ENCODE results near the gene SLC47A2.

The SLC47A2 gene

DNA sequence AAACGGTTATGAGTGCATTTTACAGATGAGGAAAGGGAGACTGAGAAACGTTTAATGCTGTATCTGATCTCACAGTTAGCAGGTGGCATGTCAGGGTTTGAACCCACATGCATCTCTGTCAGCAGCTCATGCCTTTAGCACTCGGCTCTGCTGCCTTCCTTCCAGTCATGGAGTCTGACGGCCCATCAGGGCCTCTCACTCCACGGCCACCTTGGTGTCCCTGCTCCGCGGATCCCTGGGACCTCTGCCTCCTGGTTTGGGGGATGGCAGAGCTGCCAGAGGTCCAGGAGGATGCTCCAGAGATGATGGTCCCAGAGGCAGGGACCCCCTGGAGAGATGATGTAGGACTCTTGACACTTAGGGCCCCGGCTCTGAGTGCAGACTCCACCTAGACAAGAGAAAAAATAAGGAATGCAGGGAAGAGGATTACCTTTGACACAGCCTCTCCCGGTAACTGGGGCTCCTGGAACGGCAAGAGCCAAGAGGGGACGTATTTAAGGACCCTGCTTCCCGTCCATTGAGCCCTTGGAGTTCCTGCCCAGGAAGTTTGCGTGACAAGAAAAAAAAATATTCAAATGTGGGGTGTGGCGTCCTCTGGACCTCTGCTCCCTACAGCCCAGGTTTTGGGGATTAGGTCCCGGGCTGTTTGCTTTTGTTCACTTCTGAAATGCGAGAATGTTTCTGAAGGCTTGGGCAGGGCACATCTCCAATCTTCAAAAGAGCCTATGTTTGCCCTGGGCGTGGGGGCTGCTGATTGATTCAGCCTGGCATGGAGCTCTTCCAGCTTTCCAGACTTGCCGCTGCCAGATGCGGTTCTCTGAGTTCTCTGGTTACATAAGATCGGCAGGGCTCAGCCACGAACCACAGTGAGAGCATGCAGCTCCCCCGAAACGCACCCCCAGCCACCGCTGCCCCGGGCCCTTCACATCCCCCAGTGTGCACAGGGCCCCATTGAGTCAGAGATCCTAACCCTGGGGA, 31.7 kb upstream of the SLC47A2 start, which contains the start of gene ALDH3A1:
ALDH3A1 (minus strand) TSS at position 470 of the 978 bp plus-strand sequence. CDS start 3,169 bp downstream, outside the sequence.
- no peak for DNase-seq

DNA sequence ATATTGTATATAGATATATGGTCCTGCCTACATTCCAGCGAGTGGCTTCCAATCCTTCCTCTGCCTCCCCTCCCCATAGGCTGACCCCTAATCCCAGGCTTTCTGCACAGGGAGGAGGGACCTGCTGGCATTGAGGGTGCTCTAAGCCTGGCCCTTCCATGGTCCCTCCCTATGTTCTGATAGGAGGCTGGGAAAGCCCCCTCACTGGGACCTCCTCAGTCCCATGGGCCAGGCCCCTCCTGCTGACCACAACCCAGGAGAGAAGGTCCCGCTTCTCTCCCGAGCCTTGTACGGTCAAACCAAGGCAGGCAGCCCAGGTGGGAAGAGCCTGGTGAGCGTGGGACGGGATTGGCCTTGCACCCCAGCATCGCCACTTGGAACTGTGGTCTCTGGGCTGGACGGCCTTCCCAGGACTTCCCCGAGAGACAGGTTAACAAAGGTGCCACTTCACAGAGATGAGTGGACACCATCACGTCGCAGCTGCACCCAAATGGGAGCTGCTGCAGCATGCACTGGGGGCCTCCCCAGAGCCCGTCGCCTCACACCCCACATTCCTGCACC, 30.9 kb upstream of the SLC47A2 start:
- DNase-seq = no peak

DNA sequence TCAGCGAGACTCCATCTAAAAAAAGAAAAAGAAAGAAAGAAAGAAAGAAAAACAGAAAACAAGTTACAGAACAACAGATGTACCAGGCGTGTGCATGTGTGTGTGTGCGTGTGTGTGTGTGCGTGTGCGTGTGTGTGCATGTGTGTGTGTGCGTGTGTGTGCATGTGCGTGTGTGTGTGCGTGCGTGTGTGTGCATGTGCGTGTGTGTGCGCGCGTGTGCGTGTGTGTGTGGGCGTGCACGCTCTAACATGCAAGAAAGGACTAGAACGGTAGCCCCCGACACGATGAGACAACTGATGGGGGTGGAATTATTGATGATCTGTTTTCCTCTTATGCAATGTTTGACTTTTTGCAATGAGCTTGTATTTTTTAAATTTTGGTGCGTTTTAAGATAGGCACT, 30.1 kb upstream of the SLC47A2 start:
- no peak for DNase-seq

DNA sequence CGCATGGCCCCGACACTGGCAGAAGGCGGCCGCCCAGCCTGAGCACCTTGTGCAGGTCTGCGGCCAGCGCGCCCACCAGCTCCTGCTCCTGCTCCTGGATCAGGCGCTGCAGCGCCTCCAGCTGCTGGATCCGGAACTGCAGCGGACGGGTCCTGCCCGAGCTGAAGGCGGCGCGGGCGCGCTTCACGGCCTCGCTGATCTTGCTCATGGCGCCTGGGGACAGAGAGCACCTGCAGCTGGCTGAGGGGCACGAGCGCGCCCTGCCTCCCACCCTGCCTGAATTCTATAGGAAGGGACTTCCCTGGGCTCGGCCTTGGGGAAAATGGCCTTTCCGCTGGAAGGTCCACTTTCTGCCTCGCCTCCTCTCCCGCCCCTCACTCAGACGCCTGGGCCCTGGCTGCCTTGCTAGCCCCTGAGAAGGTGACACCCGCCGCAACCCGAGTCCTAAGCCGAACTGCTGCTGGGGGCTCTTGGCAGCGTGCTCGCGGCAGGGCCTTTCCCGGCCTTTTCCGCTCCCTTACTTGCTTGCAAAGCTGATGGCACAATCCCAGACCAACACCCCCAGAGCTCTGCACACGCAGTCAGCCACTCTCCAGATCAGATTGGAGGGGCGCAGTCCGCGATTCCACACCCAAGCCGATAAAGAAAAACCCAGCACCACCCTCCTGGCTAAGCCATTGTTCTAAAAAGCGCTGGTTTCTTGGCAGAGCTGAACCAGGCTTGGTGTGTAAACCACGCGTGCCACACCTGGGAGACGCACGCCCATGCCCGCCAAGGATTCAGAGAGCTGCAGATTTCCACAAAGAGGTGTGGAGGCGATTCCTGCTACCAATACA, 28.8 kb upstream of the SLC47A2 start:
- DNase-seq = peak; percentile 75

DNA sequence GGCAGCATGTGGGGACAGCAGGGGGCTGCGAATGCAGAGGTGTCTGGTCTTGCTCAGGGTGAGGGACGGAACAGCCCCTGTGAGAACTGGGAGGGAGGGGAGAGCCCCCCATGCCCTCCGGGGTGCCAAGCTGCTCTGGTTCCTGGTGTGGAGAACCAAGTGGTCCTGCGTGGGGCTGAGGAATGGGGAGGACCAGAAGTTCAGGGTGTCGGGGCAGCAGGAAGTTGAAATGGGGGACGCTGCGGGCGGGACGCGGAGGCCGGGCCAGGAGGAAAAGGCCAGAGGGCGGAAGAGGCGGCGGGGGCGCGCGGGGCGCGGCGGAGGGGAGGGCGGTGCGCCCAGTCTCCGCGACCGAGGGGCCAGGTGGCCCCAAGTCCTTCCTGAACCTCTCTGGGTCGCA, 28.1 kb upstream of the SLC47A2 start:
- no peak for DNase-seq

DNA sequence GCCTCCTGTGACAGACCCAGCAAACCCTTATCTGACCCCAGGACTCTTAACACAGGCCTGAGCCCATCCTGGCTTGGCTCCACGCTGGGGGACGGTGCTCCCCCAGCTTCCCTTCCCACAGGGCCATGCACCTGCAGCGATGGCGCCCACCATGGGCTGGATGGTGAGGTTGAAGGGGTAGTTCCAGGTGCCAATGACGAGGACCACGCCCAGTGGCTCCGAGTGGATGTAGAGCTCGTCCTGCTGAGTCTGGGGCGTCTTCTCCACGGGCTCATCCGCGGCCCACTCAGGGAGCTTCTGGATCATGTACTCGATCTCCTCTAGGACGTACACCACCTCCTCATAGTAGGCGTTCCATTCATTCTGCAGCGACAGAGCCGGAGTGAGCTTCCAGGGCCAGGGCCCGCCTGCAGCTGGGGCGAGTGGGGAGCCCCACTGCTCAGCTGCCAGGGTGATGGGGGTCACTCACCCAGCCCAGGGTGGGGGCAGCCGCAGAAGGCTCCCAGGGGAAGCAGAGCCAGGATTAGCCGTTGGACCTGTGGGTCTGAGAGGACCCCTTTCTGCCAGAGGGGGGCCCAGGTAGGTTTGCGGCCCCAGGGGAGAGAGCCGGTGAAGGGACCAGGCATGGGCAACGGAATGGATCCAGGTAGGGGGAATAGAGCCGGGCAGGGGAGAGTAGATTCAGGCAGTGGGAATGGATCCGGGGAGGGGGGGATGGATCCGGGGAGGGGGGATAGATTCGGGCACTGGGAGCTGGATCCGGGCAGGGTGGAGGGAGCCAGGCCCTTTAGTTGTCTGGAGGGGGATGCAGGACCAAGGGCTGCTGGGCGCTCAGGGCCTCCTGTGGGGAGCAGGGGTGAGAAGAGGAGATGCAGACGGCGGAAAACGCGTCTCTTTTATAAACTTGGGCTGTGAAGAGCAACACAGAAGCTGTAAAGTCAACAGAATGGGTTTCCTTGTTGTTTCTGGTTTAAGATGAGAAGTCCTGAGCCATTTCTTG, 27.0 kb upstream of the SLC47A2 start:
- no peak for DNase-seq

DNA sequence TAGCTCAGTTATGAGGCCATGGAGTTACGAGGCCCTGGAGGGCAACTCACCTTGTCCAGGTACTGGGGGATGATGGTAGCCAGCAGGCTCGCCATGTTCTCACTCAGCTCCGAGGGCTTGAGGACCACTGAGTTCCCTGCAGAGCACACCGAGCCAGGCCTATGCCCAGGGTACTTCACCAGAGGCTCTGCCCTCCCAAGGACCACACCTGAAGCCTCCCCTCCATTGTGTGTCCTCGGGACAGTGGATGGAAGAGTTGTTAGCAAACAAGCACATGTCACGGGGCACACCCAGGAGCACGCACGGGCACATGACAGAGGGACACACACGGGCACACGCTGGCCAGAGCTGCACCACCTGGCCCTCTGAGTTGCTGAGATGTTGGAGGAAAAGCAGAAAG, 26.1 kb upstream of the SLC47A2 start:
- DNase-seq = no peak

DNA sequence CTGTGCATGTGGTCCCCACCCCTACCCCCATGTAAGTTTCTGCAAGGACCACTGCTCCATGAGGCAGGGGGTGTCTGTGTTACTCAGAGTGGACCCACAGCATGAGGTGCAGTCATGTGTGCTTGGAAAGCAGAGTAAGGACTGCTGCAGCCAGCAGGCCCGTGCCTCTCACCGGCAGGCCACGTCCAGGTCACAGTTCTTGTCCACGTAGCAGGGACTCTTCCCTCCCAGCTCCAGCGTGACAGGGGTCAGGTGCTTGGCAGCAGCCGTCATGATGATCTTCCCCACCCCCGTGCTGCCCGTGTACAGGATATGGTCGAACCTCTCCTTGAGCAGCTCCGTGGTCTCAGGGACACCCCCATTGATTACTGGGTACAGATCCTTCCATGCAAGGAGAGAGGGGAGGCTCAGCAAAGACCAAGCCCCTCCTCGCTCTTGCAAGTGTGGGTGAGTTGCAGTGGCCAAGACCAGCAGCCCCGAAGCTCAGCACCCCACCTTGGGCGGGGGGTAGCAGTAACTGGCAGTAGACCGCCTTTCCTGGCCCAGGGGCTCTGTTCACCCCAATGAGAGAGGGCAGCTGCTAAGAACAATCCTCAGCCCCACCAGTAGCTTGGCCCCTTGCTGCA, 25.6 kb upstream of the SLC47A2 start:
- DNase-seq = no peak

DNA sequence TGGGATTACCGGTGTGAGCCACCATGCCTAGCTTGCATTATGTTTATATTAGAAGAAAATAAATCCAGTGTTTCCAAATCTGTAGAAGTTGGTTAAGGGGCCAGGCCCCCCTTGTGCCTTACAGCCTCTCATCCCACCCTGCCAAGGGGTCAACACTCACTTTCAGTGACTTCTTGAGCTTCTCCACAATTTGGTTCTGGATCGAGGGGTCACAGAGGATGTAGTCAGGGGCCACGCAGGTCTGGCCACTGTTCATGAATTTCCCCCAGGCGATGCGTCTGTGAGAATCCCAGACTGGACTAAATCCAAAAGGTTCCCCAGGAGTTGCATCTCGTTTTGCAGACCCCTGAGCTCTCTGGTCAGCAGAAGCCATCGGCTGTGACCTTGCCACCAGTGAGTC, 24.5 kb upstream of the SLC47A2 start:
- DNase-seq = no peak

DNA sequence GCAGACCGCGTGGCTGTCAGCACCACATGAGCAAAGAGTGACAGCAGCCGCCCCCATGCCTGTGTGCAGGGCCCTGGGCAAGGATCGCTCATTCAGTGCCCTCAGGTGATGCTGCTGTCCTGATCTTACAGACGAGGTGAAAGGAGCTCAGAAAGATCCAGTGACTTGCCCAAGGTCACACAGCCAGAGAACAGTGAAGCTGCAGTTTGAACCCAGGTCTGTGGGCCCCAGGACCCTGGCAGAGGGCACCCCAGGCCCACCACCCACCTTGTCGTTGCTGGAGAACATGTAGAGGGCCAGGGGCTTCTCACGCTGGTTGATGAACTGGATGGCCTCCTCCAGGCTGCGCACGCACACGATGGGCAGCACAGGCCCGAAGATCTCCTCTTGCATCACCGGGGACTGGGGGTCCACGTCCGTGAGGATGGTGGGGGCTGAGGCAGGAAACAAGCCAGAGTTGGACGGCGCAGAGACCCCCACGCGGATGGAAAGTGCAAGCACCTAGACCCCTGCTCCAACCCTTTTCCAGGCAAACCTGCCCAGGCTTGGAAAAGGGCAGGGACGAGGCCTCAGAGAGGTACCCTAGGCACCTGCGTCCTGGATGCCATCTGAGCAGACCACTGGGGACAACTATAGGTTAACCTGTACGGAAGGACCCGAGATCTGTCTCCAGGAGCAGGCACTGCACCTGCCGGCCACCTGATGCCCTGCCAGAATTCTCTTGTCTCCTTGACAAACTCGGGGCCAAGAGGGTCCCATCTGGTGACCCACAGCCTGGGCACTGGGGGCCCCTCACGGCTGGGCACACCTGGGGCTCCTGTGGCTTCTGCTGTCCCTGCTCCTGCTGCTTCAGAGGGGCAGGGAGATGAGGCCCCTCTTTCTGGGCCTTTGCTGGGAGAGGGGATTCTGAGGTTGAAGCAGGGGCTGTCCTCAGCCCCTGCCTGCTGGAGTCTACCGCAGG, 23.1 kb upstream of the SLC47A2 start:
- no peak for DNase-seq

DNA sequence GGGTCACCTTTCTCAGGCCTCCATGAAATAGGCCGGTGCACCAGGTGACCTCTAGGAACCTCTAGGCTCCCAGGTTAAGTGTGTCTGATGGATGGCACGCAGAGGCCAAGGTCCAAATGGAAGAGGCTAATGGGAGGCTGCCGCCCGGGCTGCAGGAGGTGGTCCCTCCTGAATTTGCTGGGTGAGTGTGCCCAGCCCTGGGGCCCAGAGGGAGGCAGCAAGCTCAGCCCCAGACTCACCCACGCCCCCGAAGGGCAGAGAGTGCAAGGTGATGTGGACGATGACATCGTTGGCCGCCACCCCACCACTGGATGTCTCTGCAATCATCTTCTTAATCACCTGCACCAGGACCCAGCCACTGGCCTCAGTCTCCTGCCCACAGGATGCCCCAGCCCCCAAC, 22.4 kb upstream of the SLC47A2 start:
- DNase-seq = no peak

DNA sequence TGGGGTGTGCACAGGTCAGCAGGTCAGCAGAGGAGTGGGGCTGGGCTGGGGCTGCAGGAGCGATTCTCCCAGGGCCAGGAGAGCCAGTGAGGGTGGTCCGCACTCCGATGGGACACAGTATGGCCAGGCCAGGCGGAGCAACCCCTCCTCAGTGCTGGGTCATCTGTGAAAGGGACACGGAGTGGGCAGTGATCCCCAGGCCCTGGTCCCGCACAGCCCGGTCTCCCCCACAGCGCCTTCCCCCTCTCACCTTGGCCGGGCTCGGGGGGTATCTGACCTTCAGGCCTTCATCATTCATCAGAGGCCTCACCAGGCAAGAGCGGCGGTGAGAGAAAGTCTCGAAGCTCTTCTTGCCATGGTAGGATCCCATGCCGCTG, 21.7 kb upstream of the SLC47A2 start:
- DNase-seq = no peak

DNA sequence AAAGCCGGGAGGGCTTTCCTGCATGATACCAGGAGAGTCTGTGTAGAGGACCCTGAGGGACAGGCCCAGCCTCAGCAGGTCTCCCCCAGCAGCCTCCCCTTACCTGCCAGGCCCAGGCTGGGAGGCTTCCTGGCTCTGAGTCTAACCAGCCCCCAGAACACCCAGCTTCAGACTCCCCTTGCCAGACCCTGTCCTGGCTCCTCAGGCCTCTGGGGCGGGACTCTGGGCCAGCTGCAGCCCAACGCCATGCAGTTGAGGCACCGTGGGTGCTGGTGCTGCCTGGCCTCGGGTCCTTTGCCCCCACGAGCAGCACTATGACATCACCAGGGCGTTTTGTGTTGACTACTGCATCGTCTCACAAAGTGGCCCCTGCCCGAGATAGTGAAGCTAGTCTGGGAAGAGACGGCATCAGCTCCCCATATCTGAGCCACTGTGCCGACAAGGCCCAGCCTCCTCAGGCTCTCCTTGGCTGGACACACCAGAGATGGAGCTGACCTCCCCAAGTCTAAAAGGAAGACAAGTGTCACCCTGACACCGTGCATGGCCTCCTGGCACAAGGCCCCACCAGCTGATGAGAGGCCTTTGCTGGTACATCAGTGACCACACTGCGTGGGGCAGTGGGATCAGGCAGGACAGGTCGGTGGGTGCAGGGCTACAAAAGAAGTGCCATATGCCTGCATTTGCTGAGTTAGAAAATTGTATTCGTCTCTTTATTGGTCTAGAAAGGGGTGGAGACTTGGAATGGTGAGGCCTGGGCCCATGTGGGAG, 21.1 kb upstream of the SLC47A2 start:
- DNase-seq = no peak

DNA sequence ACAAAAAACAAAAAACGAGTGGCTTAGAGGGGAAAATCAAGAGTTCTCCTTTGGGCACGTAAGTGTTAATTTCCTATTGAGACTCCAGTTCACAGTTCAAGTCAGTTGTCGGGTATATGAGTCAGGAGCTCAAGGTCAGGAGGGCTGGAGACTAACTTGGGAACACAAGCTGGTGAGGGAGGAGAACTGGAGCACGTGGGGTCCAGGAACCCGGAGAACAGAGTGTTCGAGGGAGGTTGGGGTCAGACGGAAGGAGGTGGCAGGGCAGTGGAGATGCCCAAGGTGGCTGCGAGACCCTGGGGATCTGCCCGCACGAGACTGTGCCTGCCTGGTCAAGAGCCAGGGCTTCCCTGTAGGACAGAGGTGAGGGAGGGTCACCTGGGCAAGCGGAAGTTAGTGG, 19.7 kb upstream of the SLC47A2 start:
- no peak for DNase-seq

DNA sequence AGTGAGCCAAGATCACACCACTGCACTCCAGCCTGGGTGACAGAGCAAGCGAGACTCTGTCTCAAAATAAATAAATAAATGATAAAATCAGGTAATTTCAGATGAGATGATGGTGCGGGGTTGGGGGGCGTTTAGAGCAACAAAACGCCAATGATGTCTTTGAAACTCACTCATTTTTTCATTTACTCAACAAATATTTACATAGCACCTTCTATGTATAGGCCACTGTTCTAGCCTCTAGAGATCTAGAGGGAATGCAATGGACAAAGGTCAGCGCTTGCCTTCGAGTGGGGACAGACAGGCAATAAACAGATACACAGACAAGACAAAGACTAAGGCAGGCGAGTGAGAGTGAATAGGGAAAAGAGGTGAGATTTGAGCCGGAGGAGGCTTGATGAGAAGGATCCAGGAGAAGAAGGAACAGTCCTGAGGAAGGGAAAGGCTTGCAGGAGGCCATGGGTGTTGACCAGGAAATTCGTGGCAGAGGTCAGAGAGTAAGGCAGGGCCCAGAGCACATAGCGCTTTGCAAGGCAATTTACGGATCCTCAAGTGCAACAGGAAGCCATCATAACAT, 17.7 kb upstream of the SLC47A2 start:
- DNase-seq = no peak

DNA sequence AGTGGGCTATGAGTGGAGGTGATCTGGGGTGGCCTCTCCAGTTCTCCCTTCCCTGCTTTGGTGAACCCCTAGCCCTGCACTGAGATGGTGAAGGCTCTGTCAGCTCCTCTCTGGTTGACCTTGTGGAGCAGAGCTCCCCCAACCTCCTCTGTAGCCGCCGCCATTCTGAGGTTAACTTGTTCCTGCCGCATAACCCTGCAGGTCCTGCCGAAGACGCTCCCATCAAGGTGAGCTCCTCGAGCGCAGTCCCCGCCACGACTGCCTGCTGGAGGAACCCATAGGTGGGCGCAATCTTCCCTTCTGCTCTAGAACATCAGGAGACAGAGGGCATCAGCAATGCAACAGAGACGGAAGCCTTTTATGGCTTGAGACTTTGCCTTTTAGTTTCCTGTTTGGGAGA, 15.2 kb upstream of the SLC47A2 start:
- DNase-seq = no peak

DNA sequence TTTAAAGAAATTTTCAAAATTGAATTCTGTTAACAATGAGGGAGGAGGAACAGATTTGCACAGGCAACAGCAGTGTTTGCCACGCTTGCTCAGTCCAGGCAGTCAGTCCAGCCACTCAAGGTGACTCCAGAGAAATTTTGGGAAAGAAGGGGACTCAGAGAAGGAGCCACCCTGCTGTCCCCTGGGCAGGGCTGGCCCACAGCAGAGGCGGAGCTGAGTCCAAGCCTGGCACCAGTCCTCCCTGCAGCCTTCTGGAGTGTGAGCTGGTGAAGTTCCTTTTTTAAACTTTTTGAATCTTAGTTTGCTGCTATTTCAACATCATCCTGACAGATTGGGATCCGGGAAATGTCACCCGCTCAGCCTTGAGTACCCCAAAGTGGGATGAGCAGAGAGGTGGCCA, 14.5 kb upstream of the SLC47A2 start:
- no peak for DNase-seq

DNA sequence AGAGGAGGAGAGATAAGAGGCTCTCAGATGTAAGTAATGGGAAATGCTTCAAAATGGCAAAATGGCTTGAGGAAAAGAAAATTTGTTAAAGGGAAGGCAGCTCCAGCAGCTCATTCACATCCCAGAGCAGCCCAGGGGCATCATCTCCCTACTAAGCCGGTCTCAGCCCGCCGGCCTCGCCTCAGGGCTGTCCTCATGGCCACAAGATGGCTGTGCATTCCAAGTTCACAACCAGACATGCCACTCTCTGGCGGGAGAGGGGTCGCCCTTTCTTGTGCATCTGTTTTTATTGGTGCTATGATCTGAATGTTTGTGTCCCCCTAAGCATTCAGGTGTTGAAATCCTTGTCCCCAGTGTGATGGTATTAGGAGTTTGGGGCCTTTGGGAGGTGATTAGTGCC, 13.5 kb upstream of the SLC47A2 start:
- DNase-seq = no peak

DNA sequence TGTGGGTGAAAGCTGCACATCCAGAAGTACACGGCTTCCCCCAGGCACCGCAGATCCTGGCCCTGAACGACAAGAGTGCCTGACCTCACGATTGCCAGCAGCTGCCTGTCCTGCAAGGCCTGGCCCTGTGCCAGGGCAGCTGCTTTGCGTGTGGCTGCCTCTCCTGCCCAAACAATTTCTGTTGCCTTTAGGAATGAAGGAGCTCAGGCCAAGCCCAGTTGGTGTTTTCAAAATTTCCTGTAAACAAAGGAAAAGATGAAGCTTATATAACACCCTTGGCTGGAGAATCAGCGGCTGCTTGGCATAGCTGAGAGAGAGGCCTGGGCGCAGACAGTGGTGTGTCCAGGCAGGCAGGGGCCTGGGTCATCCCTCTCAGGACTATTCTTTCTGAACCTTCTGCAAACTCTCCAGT, 11.7 kb upstream of the SLC47A2 start:
- no peak for DNase-seq

Measured in CD4-positive, alpha-beta T cell treated with Interleukin-4 for 4 hours (primary cell).